Keratinocyte (primary cell): ENCODE results near the gene ACBD4.

Source experiments
- CTCF ChIP-seq, 3 experiments: IDR thresholded peaks in 1 of 3; conservative IDR thresholded peaks in 1 of 3; optimal IDR thresholded peaks in 1 of 3; 2 replicates in 2 of 3; 3 replicates in 1 of 3; pipeline versions ENCODE3 to v1.5.1; 2011; ENCODE audit warnings: low read length in 3 of 3, mild to moderate bottlenecking in 3 of 3, moderate library complexity in 2 of 3, control low read depth in 1 of 3, inconsistent platforms in 1 of 3; ENCODE audit not compliant: insufficient read depth in 2 of 3; ENCODE audit errors: extremely low read depth in 1 of 3
- EZH2 ChIP-seq: IDR thresholded peaks from one replicate; pipeline ENCODE4 v1.6.1; 2012; ENCODE audit warnings: inconsistent platforms, mild to moderate bottlenecking, low read length, moderate library complexity

DNA sequence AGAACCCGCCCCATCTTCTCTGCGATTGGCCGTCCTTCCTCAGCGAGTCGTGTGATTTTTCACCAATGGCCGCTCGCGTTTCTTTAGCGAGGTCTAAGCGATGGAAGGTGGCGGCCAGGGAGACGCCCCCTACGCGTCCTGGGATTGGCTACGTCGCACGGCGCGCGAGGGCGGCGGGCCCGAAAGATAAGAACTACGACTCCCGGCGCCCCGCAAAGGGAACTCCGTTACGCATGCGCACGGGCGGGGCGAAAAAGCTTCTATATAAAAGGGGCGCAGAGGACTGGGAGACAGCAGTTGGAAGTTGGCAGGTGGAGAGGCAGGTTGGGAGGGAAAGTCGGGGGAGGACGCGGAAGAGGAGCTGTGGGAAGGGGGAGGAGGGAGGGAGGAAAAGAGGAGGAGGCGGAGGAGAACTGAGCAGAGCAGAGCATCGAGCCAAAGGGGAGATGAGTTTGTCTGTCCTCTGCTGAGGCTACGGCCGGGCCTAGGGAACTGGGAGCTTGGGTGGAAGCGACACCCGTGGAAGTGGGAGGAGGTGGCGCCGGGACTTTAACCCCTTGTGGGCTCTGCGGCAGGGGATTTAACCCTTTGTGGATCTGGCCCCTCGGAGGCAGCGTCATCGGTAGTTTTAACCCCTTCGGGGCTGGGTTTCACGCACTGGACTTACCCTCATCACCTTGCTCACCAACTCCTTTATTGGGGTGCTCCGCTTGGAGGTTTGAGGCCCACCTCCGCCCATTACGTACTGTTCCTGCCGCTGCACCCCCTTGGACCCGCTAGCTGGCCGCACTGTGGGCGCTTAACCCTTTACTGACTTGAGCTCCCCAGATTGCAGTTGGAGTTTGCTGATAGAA lies 12.9 kb downstream of the ACBD4 start, which contains the start of gene HEXIM1:
- peak in 1 of 3 experiments; percentile 13 for TF ChIP-seq CTCF (optimal IDR thresholded peaks at IDR 0.05 in 1 of 3, IDR thresholded peaks at IDR 0.05 in 1 of 3, conservative IDR thresholded peaks at IDR 0.05 in 1 of 3; ENCODE audit: extremely low read depth in 1 of 3, insufficient read depth in 2 of 3, low read length in 3 of 3)
- TF ChIP-seq EZH2: no peak
